Activated CD4-positive, alpha-beta T cell treated with anti-CD3 and anti-CD28 coated beads, Interleukin-2, amount 50 U/mL, for 1 hour (primary cell): ENCODE data around the gene ACTN1.
"Not testable (repeated sequence)": the region's sequence is repeated elsewhere in the genome, so short reads cannot be mapped to it uniquely, and the experiment has no call there.

ENCODE experiments used
- DNase-seq: peaks from one replicate; pipeline ENCODE4 v3.0.0-alpha.2; 2020

The ACTN1 gene

GRCh38 chr14:68986225-68986624, 7.1 kb upstream of the ACTN1 start:
- DNase-seq: no peak

DNA sequence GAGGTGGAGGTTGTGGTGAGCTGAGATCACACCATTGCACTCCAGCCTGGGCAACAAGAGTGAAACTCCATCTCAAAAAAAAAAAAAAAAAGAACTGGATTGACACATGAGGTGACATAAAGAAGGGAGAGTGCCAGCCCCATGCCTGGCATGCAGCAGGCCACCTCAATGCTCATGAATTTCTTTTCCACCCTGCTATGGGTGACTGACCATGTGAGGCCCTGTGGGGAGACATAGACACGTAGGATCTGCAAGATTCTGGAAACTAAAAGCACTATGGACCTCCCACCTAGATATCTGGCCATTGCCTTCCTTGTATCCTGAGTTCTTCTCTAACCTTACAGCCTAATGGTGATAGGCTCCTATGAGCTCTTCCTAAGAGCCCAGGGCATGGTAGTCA, 5.6 kb upstream of the ACTN1 start:
- DNase-seq: no peak

DNA sequence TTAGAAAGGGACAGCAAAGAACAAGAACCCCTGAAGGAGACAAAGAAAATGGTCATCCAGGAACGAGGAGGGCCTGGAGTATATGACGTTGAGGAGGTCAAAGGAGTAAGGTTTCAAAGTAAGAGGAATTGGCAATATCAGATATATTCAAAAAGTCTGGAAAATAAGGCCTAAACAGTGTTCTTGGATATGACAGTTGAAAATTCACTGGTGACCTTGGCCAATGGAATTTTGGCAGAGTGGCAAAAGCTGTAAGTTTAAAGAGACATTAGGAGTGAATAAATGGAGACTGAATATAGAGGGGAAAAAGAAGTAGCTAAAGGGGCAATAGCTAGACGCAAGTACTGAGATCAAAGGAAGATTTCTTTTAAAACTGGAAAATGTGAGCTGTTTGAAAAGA, 4.1 kb upstream of the ACTN1 start:
- DNase-seq: no peak

DNA sequence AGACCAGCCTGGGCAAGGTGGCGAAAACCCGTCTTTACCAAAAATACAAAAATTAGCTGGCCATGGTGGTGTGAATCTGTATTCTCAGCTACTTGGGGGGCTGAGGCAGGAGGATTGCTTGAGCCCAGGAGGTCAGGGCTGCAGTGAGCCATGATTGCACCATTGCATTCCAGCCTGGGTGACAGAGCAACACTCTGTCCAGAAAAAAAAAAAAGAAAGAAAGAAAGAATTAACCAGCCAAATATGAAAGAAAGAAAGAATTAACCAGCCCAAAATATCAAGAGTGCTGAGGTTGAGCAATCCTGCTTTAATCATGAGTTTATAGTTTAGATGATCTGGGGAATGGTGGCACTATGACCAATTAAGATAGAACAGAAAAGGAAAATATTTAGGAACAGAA, 3.5 kb upstream of the ACTN1 start:
- no peak for DNase-seq

DNA sequence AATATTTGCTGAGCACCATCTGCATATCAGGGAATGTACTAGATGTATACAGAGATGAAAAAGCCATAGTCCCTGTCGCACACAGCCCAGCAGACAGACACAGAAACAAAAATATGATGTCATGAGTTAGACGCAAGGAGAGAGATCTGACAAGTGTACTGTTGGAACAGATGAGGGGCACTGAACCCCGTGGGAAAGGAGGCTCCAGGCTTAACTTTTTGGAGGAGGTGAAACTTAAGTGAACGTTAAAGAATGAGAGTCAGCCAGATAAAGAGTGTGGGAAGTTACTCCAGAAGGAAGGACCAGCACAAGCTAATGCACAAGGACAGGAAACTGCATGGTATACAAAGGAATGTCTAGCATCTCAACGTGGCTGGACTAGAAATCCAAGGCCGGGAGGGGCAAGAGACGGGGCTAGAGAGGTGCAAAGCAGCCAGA, 2.5 kb upstream of the ACTN1 start:
- DNase-seq: no peak

GRCh38 chr14:68981139-68981538, 2.0 kb upstream of the ACTN1 start:
- DNase-seq: no peak

DNA sequence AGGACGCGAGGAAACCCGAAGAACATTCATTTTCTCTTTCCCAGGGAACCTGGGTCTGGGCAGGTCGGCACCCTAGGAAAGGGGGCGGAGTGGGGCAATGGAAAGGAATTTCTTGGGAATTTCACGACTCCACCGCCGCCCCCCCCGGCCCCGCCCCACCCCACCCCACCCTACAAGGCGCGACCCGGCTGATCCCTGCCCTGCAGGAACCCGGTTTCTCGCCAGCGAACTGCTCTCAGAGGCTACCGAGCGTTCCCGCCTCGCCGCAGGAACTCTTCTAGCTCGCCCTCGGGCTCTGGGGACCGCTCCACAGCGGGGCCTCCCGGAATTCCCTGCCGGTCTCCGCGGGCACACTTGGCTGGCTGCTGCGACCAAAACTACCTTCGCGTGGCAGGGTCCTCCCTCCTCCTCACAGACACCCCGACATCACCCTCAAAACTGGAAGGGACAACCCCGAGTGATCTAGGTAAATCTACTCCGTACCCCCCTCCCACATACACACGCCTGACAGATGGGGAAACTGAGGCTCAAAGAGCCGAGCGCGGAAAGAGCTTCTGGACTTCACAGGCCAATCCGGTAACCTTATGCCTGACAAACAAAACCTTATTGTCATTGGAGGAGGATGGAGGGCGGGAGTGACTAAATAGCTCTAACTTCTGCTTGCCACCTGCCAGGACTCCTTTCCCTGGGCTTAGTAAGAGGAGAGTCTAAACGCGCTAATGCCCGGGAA, 785 bp upstream of the ACTN1 start:
- no peak for DNase-seq

- peak; percentile 39 for DNase-seq
These were observed 760 bp downstream of the ACTN1 start for GRCh38 chr14:68978172-68978911.

- peak; percentile 26 for DNase-seq
These were observed 1.4 kb downstream of the ACTN1 start for GRCh38 chr14:68977718-68978171.

GRCh38 chr14:68977180-68977717, 1.9 kb downstream of the ACTN1 start:
- no peak for DNase-seq

- DNase-seq: no peak
These were observed 2.7 kb downstream of the ACTN1 start for GRCh38 chr14:68976160-68977067.

DNA sequence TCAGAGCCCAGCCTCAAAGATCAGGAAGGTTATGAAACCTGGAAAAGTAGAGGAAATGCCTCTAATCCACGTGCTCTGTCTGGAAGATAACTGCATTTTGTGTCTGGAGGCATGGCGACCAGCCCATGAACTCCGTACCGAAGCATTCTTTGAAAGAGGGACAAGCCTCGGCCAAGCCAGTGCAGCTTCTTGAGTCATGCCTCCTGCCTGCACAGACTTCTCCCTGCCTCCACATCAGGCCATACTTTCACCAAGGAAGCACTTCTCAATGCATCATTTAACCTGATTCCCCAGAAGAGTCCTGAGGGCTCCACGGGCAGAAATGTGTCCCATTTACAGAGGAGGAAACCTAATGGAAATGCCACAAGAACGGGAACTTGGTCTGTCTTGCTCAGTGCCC, 3.4 kb downstream of the ACTN1 start:
- DNase-seq: no peak

DNA sequence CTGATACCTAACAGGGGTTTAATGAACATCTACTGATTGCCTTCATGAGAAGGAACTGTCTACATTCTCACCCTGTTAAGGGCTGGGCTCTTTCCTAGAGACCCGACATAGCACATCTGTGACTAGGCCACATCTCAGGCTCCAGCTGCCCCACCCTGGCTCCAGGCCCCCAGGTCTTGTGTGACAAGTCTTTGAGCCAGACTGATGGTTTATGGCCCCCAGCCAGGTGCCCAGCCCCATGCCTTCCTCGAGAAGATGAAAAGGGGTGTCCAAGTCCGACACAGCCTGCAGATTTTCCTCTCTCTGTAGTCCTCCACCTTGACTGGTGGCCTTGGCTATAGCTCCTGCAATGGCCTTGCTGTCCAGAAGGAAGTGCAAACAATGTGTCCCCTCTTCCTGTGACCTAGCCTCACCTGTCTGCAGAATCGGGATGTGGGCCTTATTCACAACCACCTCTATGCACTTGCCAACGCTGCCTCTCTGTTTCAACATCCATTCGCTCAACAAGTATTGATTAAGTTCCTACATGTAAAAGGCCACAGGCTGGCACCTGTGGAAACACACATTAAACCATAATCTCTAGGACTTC, 4.2 kb downstream of the ACTN1 start:
- no peak for DNase-seq

- DNase-seq: no peak
These were observed 5.5 kb downstream of the ACTN1 start for GRCh38 chr14:68973639-68974038.

GRCh38 chr14:68973219-68973565, 5.9 kb downstream of the ACTN1 start:
- DNase-seq: not testable (repeated sequence)

DNA sequence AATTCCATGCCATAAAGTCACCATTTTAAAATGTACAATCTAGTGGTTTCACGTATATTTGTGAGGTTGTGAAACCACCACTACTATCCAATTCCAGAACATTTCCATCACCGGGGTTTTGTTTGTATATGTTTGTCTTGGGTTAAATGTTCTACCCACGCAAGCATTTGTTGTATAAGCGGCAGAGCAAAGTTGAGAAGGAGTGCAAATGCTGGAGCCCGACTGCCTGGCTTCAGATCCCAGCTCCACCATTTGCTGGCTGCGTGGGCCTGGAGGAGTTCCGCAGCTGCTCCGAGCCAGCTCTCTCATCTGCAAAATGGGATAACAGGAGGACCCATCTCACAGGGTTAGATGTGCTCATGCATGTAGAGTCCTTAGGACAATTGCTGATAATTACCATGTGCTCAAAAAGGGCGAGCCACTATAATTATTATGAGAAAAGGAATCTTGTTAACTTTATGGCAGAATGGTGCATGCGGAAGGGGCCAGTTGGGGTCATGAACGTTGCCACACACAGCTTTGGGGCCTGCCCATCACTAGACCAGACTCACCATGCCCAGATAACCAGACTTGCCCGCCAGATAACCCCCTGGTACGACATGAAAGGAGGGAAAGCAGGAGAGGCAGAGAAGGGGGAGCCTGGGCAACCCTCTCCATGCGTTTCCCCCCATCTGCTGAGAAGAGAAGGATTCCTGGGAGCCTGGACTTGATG, 6.4 kb downstream of the ACTN1 start:
- no peak for DNase-seq

GRCh38 chr14:68971411-68972035, 7.6 kb downstream of the ACTN1 start:
- DNase-seq: no peak

- no peak for DNase-seq
These were observed 8.4 kb downstream of the ACTN1 start for GRCh38 chr14:68970736-68971135.

- peak; percentile 57 for DNase-seq
These were observed 9.0 kb downstream of the ACTN1 start for GRCh38 chr14:68970038-68970612.

- no peak for DNase-seq
These were observed 9.6 kb downstream of the ACTN1 start for GRCh38 chr14:68969278-68970033.
